Measurements from ENCODE around the gene GPR42.
"Not testable (repeated sequence)": the region's sequence is repeated elsewhere in the genome, so short reads cannot be mapped to it uniquely, and the experiment has no call there.

The GPR42 gene

GRCh38 chr19:35363711-35364425, 7.0 kb upstream of the GPR42 start:
- no peak for DNase-seq

GRCh38 chr19:35365303-35365702, 5.6 kb upstream of the GPR42 start:
- DNase-seq: no peak

GRCh38 chr19:35368378-35368777, 2.5 kb upstream of the GPR42 start:
- no peak for DNase-seq

GRCh38 chr19:35369522-35369921, 1.3 kb upstream of the GPR42 start:
- no peak for DNase-seq

GRCh38 chr19:35373492-35373891, 2.6 kb downstream of the GPR42 start:
- DNase-seq: no peak

GRCh38 chr19:35374031-35374430, 3.2 kb downstream of the GPR42 start:
- not testable (repeated sequence) for DNase-seq

GRCh38 chr19:35375505-35376307, 4.8 kb downstream of the GPR42 start:
- no peak for DNase-seq

- no peak for DNase-seq
Measured at GRCh38 chr19:35377656-35378055, 6.8 kb downstream of the GPR42 start.

- DNase-seq: no peak
Measured at GRCh38 chr19:35378356-35378755, 7.5 kb downstream of the GPR42 start.

GRCh38 chr19:35379545-35379944, 8.7 kb downstream of the GPR42 start:
- not testable (repeated sequence) for DNase-seq

- DNase-seq: no peak
Measured at GRCh38 chr19:35379992-35380391, 9.1 kb downstream of the GPR42 start.

- DNase-seq: no peak
Measured at GRCh38 chr19:35380450-35381124, 9.7 kb downstream of the GPR42 start.

GRCh38 chr19:35381318-35381717, 10.4 kb downstream of the GPR42 start:
- DNase-seq: no peak

GRCh38 chr19:35381926-35382325, 11.1 kb downstream of the GPR42 start:
- no peak for DNase-seq

- no peak for DNase-seq
Measured at GRCh38 chr19:35383536-35383935, 12.7 kb downstream of the GPR42 start.

GRCh38 chr19:35388277-35389054, 17.6 kb downstream of the GPR42 start:
- DNase-seq: no peak

- no peak for DNase-seq
Measured at GRCh38 chr19:35389192-35389861, 18.5 kb downstream of the GPR42 start.

GRCh38 chr19:35392742-35393715, 22.2 kb downstream of the GPR42 start:
- DNase-seq: no peak

- no peak for DNase-seq
Measured at GRCh38 chr19:35395382-35396199, 24.7 kb downstream of the GPR42 start.

- no peak for DNase-seq
Measured at GRCh38 chr19:35396240-35396885, 25.5 kb downstream of the GPR42 start.
